22Rv1 (cell line): ENCODE results near the gene SMIM8.

Experiments
- CTCF ChIP-seq: fragments of 450-650 bp; IDR thresholded peaks from 2 replicates; pipeline ENCODE4 v1.5.1; 2017; ENCODE audit warnings: mild to moderate bottlenecking
- ZFX ChIP-seq: fragments of 450-650 bp; IDR thresholded peaks from 2 replicates; pipeline ENCODE4 v1.6.1; 2017; ENCODE audit warnings: antibody characterized with exemption, borderline replicate concordance

GRCh38 chr6:87341158-87341557 is 18.8 kb downstream of the SMIM8 start:
- TF ChIP-seq CTCF (no peak), ZFX (no peak)
